HG02870 (cell line): ENCODE measurements around the gene RASA1.

ENCODE experiments used
- ATAC-seq: cut with Tn5 transposase; IDR thresholded peaks from one replicate; pipeline ENCODE4 v1.9.1; 2021; ENCODE audit warnings: mild to moderate bottlenecking, moderate library complexity; ENCODE audit not compliant: unreplicated experiment

RASA1 gene

DNA sequence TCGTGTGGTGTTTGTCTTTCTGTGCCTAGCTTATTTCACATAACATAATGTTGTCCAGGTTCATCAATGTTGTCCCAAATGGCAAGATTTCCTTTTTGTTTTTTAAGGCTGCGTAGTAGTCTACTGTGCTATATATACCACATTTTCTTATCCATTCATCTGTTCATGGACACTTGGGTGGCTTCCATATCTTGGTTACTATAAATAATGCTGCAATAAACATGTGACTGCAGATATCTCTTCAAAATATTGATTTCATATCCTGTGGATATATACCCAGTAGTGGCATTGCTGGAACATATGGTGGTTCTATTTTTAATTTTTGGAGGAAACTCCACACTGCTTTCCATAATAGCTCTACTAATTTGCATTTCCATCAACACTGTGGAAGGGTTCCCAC is 170.5 kb downstream of the RASA1 start:
- no peak for ATAC-seq
